Pericardium fibroblast (primary cell): ENCODE data around the gene PPP1R3F. TPM values are rescaled to one million over a fixed set of nuclear protein-coding genes. Genes with fewer than 3 reads are reported as not detected.

ENCODE experiments used
- total RNA-seq: library from RNA; depleted of rRNA; stranded (reverse); fragments of >200 nt; gene quantifications from 2 replicates; pipeline ENCODE4 v1.2.3, GENCODE V29; 2015

Gene PPP1R3F, protein sequence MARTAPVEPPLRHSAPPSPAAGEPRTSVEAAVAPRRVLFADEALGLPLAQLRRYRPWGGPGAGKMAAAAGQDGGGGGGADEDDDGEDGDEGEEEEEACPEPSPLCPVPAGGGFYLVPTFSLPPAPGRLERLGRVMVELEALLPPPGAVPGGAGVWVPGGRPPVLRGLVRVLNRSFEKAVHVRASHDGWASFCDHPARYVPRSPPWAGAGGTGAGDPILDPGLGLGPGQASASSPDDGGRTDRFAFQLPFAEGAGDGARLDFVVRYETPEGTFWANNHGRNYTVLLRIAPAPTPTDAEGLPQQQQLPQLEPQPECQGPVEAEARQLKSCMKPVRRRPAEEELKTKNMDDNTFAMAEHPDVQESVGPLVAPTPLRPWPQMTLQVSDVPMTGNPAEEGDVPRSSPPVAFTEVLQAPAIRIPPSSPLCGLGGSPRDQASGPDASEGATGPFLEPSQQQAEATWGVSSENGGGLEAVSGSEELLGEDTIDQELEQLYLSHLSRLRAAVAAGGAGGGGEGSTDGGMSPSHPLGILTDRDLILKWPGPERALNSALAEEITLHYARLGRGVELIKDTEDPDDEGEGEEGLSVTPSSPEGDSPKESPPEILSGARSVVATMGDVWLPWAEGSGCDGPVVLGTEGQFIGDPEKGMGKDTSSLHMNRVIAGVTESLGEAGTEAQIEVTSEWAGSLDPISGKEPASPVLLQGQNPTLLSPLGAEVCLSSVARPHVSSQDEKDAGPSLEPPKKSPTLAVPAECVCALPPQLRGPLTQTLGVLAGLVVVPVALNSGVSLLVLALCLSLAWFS
- total RNA-seq = 6.0 and 16.3 TPM in 2 replicates

DNA sequence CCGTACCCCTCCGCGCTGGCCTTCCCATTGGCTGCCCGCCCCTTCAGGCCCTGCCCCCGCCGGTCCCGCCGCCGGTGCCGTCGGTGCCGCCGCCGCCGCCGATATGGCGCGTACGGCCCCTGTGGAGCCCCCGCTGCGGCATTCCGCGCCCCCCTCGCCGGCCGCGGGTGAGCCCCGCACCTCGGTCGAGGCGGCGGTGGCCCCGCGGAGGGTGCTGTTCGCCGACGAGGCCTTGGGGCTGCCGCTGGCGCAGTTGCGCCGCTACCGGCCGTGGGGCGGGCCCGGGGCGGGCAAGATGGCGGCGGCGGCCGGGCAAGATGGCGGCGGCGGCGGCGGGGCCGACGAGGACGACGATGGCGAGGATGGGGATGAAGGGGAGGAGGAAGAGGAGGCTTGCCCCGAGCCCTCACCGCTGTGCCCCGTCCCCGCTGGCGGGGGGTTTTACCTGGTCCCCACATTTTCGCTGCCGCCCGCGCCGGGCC is at the start of gene PPP1R3F:
Gene PPP1R3F (plus strand): TSS at position 27 of the 482 bp plus-strand sequence. CDS start 77 bp downstream, at position 104.

DNA sequence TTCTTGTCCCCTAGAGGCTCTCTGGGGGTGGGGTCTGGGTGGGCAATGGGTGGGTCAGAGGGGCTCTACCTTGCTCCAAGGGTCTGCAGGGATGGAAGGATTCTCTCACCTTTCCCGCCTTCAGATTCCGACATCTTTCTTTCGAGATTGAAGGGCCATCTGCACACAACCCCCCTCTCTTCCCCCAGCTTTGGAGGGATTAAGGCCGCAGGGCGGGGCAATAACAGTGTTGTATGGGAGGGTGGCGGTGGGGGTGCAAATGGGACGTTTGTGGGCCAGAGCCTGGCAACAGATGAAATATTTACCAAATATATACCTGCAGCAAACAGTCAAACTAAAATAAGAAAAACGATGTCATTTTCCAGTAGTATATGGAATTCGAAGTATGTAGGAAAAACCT is 36.4 kb upstream of the PPP1R3F start, which contains the start of gene CACNA1F:
Gene CACNA1F (minus strand): TSS at position 165 of the 400 bp plus-strand sequence. CDS start 31 bp downstream, at position 134.

GRCh38 chrX:49264460-49264859 is 5.1 kb upstream of the PPP1R3F start, which contains the start of gene FOXP3:
FOXP3 (minus strand) TSS chrX:49264710; CDS start chrX:49258505, 6,205 bp downstream.

GRCh38 chrX:49303346-49303745 is 33.8 kb downstream of the PPP1R3F start, which contains the start of gene GAGE10:
GAGE10 (plus strand) TSS chrX:49303646; CDS start chrX:49304860, 1,214 bp downstream.

GRCh38 chrX:49321737-49322136 is 52.1 kb downstream of the PPP1R3F start, which contains the start of gene GAGE12J:
GAGE12J (plus strand) TSS chrX:49322037; CDS start chrX:49323194, 1,157 bp downstream.

GRCh38 chrX:49331282-49331681 is 61.7 kb downstream of the PPP1R3F start, which contains the start of gene GAGE13:
GAGE13 (plus strand) TSS chrX:49331582; CDS start chrX:49332738, 1,156 bp downstream.

Other genes starting within 250 kb of the PPP1R3F start
- 39.6 and 59.0 TPM in 2 replicates for gene TFE3, start 226.4 kb upstream of the PPP1R3F start, total RNA-seq
- gene CCDC120, start 210.8 kb upstream of the PPP1R3F start, total RNA-seq = 1.1 and 1.5 TPM in 2 replicates
- 38.2 and 38.6 TPM in 2 replicates for gene PRAF2, start 195.8 kb upstream of the PPP1R3F start, total RNA-seq
- gene WDR45, start 189.9 kb upstream of the PPP1R3F start, total RNA-seq = 54.2 and 77.4 TPM in 2 replicates
- 19.0 and 19.7 TPM in 2 replicates for gene GPKOW, start 146.1 kb upstream of the PPP1R3F start, total RNA-seq
- 0.93 and 1.0 TPM in 2 replicates for gene MAGIX, start 107.0 kb upstream of the PPP1R3F start, total RNA-seq
- 42.6 and 63.9 TPM in 2 replicates for gene PLP2, start 97.9 kb upstream of the PPP1R3F start, total RNA-seq
- 7.1 and 15.0 TPM in 2 replicates for gene PRICKLE3, start 83.4 kb upstream of the PPP1R3F start, total RNA-seq
- gene SYP, start 69.6 kb upstream of the PPP1R3F start, total RNA-seq = 0.23 and 1.4 TPM in 2 replicates
- not detected in 2 replicates for gene CACNA1F, start 36.5 kb upstream of the PPP1R3F start, total RNA-seq
- gene CCDC22, start 34.3 kb upstream of the PPP1R3F start, total RNA-seq = 13.0 and 13.7 TPM in 2 replicates
- not detected in 2 replicates for gene FOXP3, start 5.1 kb upstream of the PPP1R3F start, total RNA-seq
- gene GAGE10, start 33.9 kb downstream of the PPP1R3F start, total RNA-seq = not detected in 2 replicates
- gene GAGE12J, start 52.2 kb downstream of the PPP1R3F start, total RNA-seq = not detected in 2 replicates
- not detected in 2 replicates for gene GAGE13, start 61.8 kb downstream of the PPP1R3F start, total RNA-seq